AG04449 (cell line): ENCODE data around the gene PILRA.

ENCODE experiments used
- CTCF ChIA-PET: fragments of 350-600 bp; formaldehyde crosslinking; extraction: SDS; loops from one replicate; lab custom pipeline; 2021; ENCODE audit warnings: antibody characterized with exemption; lab: Yijun Ruan, JAX
- POLR2A ChIA-PET: fragments of 400-600, 350-600 bp; formaldehyde crosslinking; extraction: SDS; loops from one replicate; lab custom pipeline; 2020; ENCODE audit warnings: antibody characterized with exemption, inconsistent platforms; lab: Yijun Ruan, JAX
- DNase-seq: peaks from one replicate; pipeline ENCODE4 v3.0.0-alpha.2; 2010; ENCODE audit warnings: low read depth, low spot score
- H3K4me3 ChIP-seq: 2 replicates; pipeline ENCODE4 v1.5.1; 2011; ENCODE audit warnings: low read depth, mild to moderate bottlenecking, control low read depth, low read length
- CTCF ChIP-seq: IDR thresholded peaks from one replicate; pipeline ENCODE4 v1.5.1; 2011; ENCODE audit warnings: mild to moderate bottlenecking, moderate library complexity, low read length, control low read depth, inconsistent platforms; ENCODE audit not compliant: insufficient read depth; ENCODE audit errors: missing control alignments

Gene PILRA

GRCh38 chr7:100432053-100432452 lies 58.8 kb downstream of the PILRA start:
- DNase-seq, result no peak
- ChIA-PET POLR2A (no interaction called here), CTCF (interaction anchor here (1.5 to 1.7 kb wide), 2 partner anchors 37 to 38 kb away, joined by 4 to 6 read pairs; no protein-coding TSS in a partner anchor)
- peak overlapping the region; percentile 6; the same call in 1 of the 2 replicates for H3K4me3 ChIP-seq
- TF ChIP-seq CTCF, result no peak

GRCh38 chr7:100432621-100433275 lies 59.5 kb downstream of the PILRA start:
- TF ChIP-seq CTCF, result no peak
- ChIA-PET POLR2A (no interaction called here), CTCF (interaction anchor here (1.7 kb wide), 1 partner anchor 37 kb away, joined by 4 read pairs; no protein-coding TSS in a partner anchor)
- no peak overlapping the region for H3K4me3 ChIP-seq
- no peak for DNase-seq

GRCh38 chr7:100433276-100433591 lies 59.9 kb downstream of the PILRA start:
- H3K4me3 ChIP-seq, result no peak overlapping the region
- no peak for DNase-seq
- POLR2A ChIA-PET, result no interaction called here
- CTCF ChIA-PET, result interaction anchor here (1.7 kb wide), 1 partner anchor 37 kb away, joined by 4 read pairs; no protein-coding TSS in a partner anchor
- no peak for TF ChIP-seq CTCF

GRCh38 chr7:100433592-100434296 lies 60.5 kb downstream of the PILRA start:
- ChIA-PET POLR2A (no interaction called here), CTCF (interaction anchor here (1.7 kb wide), 1 partner anchor 36 kb away, joined by 4 read pairs; no protein-coding TSS in a partner anchor)

GRCh38 chr7:100434297-100435144 lies 61.2 kb downstream of the PILRA start:
- peak overlapping the region; percentile 87 for H3K4me3 ChIP-seq
- no peak for TF ChIP-seq CTCF
- CTCF ChIA-PET, result interaction anchor here (0.9 to 2.1 kb wide), 5 partner anchors 10 to 248 kb away, joined by 3 to 13 read pairs (median 4); no protein-coding TSS in a partner anchor
- no peak for DNase-seq
- POLR2A ChIA-PET, result no interaction called here

More at GRCh38 chr7:100433592-100434296, 60.5 kb downstream of the PILRA start:
- DNase-seq, result no peak
- no peak for TF ChIP-seq CTCF
- H3K4me3 ChIP-seq, result no peak overlapping the region
